SU-DHL-6 (cell line): Measurements from ENCODE around the gene ORAI2.
"Not testable (repeated sequence)": the region's sequence is repeated elsewhere in the genome, so short reads cannot be mapped to it uniquely, and the experiment has no call there.

ENCODE experiments used
- H2AFZ ChIP-seq: fragments of 200-600 bp; sonication (generic); 2 replicates; pipeline ENCODE4 v1.6.1; 2014; ENCODE audit warnings: low read depth, mild to moderate bottlenecking, moderate library complexity, mixed read lengths, antibody characterized with exemption, low read length; ENCODE audit not compliant: severe bottlenecking
- H3F3A ChIP-seq: fragments of 200-600 bp; shearing (Covaris generic); 2 replicates; pipeline ENCODE4 v1.6.0; 2016; ENCODE audit warnings: antibody characterized with exemption, mild to moderate bottlenecking; ENCODE audit not compliant: insufficient read depth
- H3K27ac ChIP-seq: fragments of 200-600 bp; sonication (generic); 2 replicates; pipeline ENCODE4 v1.5.1; 2016; ENCODE audit warnings: low read depth, mild to moderate bottlenecking, low read length, moderate library complexity, mixed read lengths
- H3K27me3 ChIP-seq: fragments of 200-600 bp; sonication (generic), shearing (Covaris generic); 2 replicates; pipeline ENCODE4 v1.6.0; 2014; ENCODE audit warnings: mild to moderate bottlenecking, low read length
- H3K36me3 ChIP-seq: fragments of 200-600 bp; sonication (generic); 2 replicates; pipeline ENCODE4 v1.6.1; 2014; ENCODE audit warnings: mild to moderate bottlenecking, low read length, mixed read lengths
- H3K4me2 ChIP-seq: fragments of 300-600, 200-600 bp; shearing (Covaris generic), sonication (generic); 2 replicates; pipeline ENCODE4 v1.6.0; 2014; ENCODE audit warnings: low read length, low read depth, mild to moderate bottlenecking; ENCODE audit not compliant: poor library complexity, severe bottlenecking
- H3K4me3 ChIP-seq: fragments of 200-600 bp; sonication (generic); 2 replicates; pipeline ENCODE4 v1.5.1; 2014; ENCODE audit warnings: antibody characterized with exemption, low read length, mild to moderate bottlenecking, mixed read lengths; ENCODE audit not compliant: insufficient read depth, poor library complexity, severe bottlenecking
- H3K79me2 ChIP-seq: fragments of 200-600 bp; sonication (generic); 2 replicates; pipeline ENCODE4 v1.6.1; 2014; ENCODE audit warnings: mild to moderate bottlenecking, low read length, moderate library complexity; ENCODE audit not compliant: insufficient read depth
- H3K9ac ChIP-seq: fragments of 200-600 bp; sonication (generic); 2 replicates; pipeline ENCODE4 v1.7.0; 2014; ENCODE audit warnings: mild to moderate bottlenecking, low read length
- H3K9me2 ChIP-seq: fragments of 200-600 bp; sonication (generic); replicated peaks from 2 replicates; pipeline ENCODE4 v1.6.1; 2014; ENCODE audit warnings: low read length; ENCODE audit not compliant: insufficient read depth
- H3K9me3 ChIP-seq: fragments of 200-600 bp; sonication (generic); 2 replicates; pipeline ENCODE4 v1.6.1; 2014; ENCODE audit warnings: low read length, mixed read lengths; ENCODE audit not compliant: insufficient read depth
- H4K20me1 ChIP-seq: fragments of 200-600 bp; sonication (generic); 2 replicates; pipeline ENCODE4 v1.6.1; 2014; ENCODE audit warnings: low read depth, mild to moderate bottlenecking, antibody characterized with exemption, low read length, moderate library complexity, mixed read lengths
- EZH2phosphoT487 ChIP-seq: fragments of 200-600 bp; sonication (generic), shearing (Covaris generic); conservative IDR thresholded peaks from 2 replicates; pipeline ENCODE4 v1.6.1; 2018; ENCODE audit warnings: mild to moderate bottlenecking, antibody characterized with exemption, low read length, moderate library complexity, mixed read lengths
- TF ChIP-seq, protein P1 (sequence below): fragments of 200-600 bp; sonication (generic); IDR thresholded peaks from one replicate; pipeline ENCODE4 v1.5.1; 2017; ENCODE audit warnings: antibody characterized with exemption, mild to moderate bottlenecking, low read length, moderate library complexity; ENCODE audit not compliant: insufficient read depth, poor library complexity, severe bottlenecking

The ORAI2 gene

DNA sequence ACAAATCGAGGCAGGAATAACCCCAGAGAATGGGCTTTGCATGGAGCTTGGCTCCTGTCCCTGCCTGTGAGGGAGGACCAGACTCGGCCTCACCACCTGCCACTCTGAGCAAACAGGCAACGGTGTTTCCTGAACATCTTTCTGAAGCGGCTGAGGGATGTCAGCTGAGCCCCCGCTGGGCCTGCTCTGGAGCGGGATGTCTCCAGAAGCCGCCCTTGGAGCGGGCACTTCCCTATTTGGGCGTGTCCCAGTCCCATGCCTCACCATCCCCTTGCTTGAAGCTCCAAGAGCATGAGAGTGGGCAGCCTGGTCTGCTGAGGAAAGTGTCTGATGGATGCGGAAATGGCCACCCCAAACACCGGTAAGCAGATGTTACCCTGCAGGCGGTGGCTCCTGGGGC, 21.1 kb downstream of the ORAI2 start:
- TF ChIP-seq, protein P1, sequence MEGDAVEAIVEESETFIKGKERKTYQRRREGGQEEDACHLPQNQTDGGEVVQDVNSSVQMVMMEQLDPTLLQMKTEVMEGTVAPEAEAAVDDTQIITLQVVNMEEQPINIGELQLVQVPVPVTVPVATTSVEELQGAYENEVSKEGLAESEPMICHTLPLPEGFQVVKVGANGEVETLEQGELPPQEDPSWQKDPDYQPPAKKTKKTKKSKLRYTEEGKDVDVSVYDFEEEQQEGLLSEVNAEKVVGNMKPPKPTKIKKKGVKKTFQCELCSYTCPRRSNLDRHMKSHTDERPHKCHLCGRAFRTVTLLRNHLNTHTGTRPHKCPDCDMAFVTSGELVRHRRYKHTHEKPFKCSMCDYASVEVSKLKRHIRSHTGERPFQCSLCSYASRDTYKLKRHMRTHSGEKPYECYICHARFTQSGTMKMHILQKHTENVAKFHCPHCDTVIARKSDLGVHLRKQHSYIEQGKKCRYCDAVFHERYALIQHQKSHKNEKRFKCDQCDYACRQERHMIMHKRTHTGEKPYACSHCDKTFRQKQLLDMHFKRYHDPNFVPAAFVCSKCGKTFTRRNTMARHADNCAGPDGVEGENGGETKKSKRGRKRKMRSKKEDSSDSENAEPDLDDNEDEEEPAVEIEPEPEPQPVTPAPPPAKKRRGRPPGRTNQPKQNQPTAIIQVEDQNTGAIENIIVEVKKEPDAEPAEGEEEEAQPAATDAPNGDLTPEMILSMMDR, result no peak
- no peak for TF ChIP-seq EZH2phosphoT487
- H3K9me3 ChIP-seq, result no peaks in the 10 kb centered on the region
- no peaks in the 10 kb centered on the region for H3K36me3 ChIP-seq
- H4K20me1 ChIP-seq, result no peaks in the 10 kb centered on the region
- no peaks in the 10 kb centered on the region for H3K27me3 ChIP-seq
- peaks cover 5% of the 10 kb centered on the region; the same call in 1 of the 2 replicates for H3F3A ChIP-seq
- H2AFZ ChIP-seq, result no peak overlapping the region
- no peak overlapping the region for H3K27ac ChIP-seq
- H3K79me2 ChIP-seq, result no peaks in the 10 kb centered on the region
- H3K9ac ChIP-seq, result no peak overlapping the region
- no peaks in the 10 kb centered on the region for H3K9me2 ChIP-seq
- H3K4me3 ChIP-seq, result no peak overlapping the region
- no peak overlapping the region for H3K4me2 ChIP-seq

DNA sequence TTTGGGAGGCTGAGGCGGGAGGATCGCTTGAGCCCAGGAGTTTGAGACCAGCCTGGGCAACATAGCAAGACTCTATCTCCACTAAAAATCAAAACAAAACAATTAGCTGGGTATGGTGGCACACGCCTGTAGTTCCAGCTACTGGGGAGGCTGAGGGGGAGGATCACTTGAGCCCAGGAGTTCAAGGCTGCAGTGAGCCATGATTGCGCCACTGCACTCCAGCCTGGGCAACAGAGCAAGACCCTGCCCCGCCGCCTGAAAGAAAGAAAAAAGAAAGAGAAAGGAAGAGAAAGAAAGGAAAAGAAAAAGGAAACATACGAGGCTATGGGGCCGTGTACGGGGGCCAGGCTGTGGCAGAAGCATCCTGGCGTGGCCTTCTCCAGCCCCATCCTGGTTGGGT, 21.6 kb downstream of the ORAI2 start:
- H3K4me2 ChIP-seq, H3K27me3 ChIP-seq, H2AFZ ChIP-seq, H4K20me1 ChIP-seq, H3K36me3 ChIP-seq, H3K9ac ChIP-seq, H3F3A ChIP-seq, H3K9me2 ChIP-seq, H3K9me3 ChIP-seq, H3K79me2 ChIP-seq, H3K27ac ChIP-seq, H3K4me3 ChIP-seq: not testable (repeated sequence)

DNA sequence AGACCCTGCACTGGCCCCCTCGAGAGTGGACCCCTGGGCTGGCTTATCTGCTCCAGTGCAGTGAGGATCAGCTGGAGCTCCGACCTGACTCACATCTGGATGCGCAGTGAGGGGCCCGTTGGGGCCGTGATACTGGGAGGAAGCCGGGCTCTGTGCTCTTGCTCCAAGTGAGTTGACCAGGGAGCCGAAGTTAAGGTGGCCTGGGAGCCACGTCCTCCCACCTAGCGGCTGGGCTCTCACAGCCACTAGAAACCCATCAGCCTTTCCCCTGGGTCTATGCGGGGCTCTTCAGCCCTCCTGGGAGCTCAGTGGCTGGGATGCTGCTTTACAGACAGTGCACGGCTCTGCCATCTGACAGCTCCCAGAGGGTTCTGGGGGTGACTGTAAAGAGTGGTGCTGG, 22.2 kb downstream of the ORAI2 start:
- H3K9me2 ChIP-seq, result no peaks in the 10 kb centered on the region
- no peak overlapping the region for H3K9ac ChIP-seq
- H3K27ac ChIP-seq, result no peak overlapping the region
- H3K4me2 ChIP-seq, result no peak overlapping the region
- no peaks in the 10 kb centered on the region for H4K20me1 ChIP-seq
- no peaks in the 10 kb centered on the region for H3K36me3 ChIP-seq
- H2AFZ ChIP-seq, result no peak overlapping the region
- TF ChIP-seq, protein P1, result no peak
- no peak for TF ChIP-seq EZH2phosphoT487
- H3K9me3 ChIP-seq, result no peaks in the 10 kb centered on the region
- peaks cover 5% of the 10 kb centered on the region; the same call in 1 of the 2 replicates for H3F3A ChIP-seq
- no peak overlapping the region for H3K4me3 ChIP-seq
- no peaks in the 10 kb centered on the region for H3K27me3 ChIP-seq
- H3K79me2 ChIP-seq, result no peaks in the 10 kb centered on the region

DNA sequence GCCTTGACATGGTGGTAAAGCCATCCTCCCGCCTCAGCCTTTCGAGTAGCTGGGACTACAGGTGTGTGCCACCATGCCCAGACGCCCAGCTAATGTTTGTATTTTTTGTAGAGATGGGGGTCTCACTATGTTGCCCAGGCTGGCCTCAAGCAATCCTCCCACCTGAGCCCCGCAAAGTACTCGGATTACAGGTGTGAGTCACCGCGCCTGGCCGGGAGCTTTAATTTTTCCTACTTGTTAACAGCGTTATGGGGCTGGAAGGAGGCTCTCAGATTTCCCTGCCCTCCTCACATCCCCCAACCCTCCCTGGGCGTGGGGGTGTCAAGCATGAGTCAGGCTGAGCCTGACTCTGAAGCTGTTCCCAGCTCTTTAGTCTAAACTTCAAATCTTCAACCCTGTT, 23.0 kb downstream of the ORAI2 start:
- H3K9me2 ChIP-seq, result no peaks in the 10 kb centered on the region
- no peak overlapping the region for H2AFZ ChIP-seq
- TF ChIP-seq EZH2phosphoT487, result no peak
- TF ChIP-seq, protein P1, result no peak
- no peaks in the 10 kb centered on the region for H3K27me3 ChIP-seq
- no peak overlapping the region for H3K9ac ChIP-seq
- H3K79me2 ChIP-seq, result no peaks in the 10 kb centered on the region
- no peaks in the 10 kb centered on the region for H3K9me3 ChIP-seq
- no peak overlapping the region for H3K4me2 ChIP-seq
- no peaks in the 10 kb centered on the region for H4K20me1 ChIP-seq
- no peaks in the 10 kb centered on the region for H3K36me3 ChIP-seq
- no peak overlapping the region for H3K27ac ChIP-seq
- no peak overlapping the region for H3K4me3 ChIP-seq
- peaks cover 5% of the 10 kb centered on the region; the same call in 1 of the 2 replicates for H3F3A ChIP-seq
